NCI-H2107 treated with DMSO at 0.1 percent for 48 hours (cell line): ENCODE data around the gene XYLB.
"Not testable (repeated sequence)": the region's sequence is repeated elsewhere in the genome, so short reads cannot be mapped to it uniquely, and the experiment has no call there.

Experiments used
- DNase-seq: peaks from one replicate; lab custom pipeline; 2025; ENCODE audit not compliant: unreplicated experiment; lab: John Stamatoyannopoulos, UW

XYLB gene

GRCh38 chr3:38320638-38321037 lies 25.9 kb upstream of the XYLB start:
- not testable (repeated sequence) for DNase-seq

GRCh38 chr3:38323060-38323459 lies 23.5 kb upstream of the XYLB start:
- no peak for DNase-seq

- no peak for DNase-seq
Measured at GRCh38 chr3:38325256-38325655, 21.3 kb upstream of the XYLB start.

GRCh38 chr3:38327335-38328009 lies 19.1 kb upstream of the XYLB start:
- no peak for DNase-seq

- no peak for DNase-seq
Measured at GRCh38 chr3:38331257-38332022, 15.1 kb upstream of the XYLB start.

- DNase-seq: no peak
Measured at GRCh38 chr3:38332201-38332600, 14.4 kb upstream of the XYLB start.

GRCh38 chr3:38334142-38335055 lies 12.2 kb upstream of the XYLB start:
- no peak for DNase-seq

GRCh38 chr3:38335263-38335662 lies 11.3 kb upstream of the XYLB start:
- DNase-seq: no peak

GRCh38 chr3:38337703-38338102 lies 8.9 kb upstream of the XYLB start:
- DNase-seq: no peak

- DNase-seq: no peak
Measured at GRCh38 chr3:38343797-38344594, 2.6 kb upstream of the XYLB start.

GRCh38 chr3:38345879-38346586 lies 552 bp upstream of the XYLB start:
- no peak for DNase-seq

GRCh38 chr3:38347421-38348200 lies 1.0 kb downstream of the XYLB start:
- no peak for DNase-seq

- no peak for DNase-seq
Measured at GRCh38 chr3:38348903-38349302, 2.3 kb downstream of the XYLB start.

GRCh38 chr3:38349684-38350359 lies 3.2 kb downstream of the XYLB start:
- no peak for DNase-seq

GRCh38 chr3:38353151-38353550 lies 6.6 kb downstream of the XYLB start:
- DNase-seq: no peak

- no peak for DNase-seq
Measured at GRCh38 chr3:38354588-38355330, 8.2 kb downstream of the XYLB start.

GRCh38 chr3:38359038-38359437 lies 12.5 kb downstream of the XYLB start:
- no peak for DNase-seq

- no peak for DNase-seq
Measured at GRCh38 chr3:38360345-38360744, 13.8 kb downstream of the XYLB start.
